Adipose tissue (tissue), 3 donors: ENCODE measurements around the gene RMRP. TPM values are rescaled to one million over a fixed set of nuclear protein-coding genes. Genes with fewer than 3 reads are reported as not detected.
"Not testable (repeated sequence)": the region's sequence is repeated elsewhere in the genome, so short reads cannot be mapped to it uniquely, and the experiment has no call there.

Experiments used
- H3K27ac ChIP-seq: one replicate; pipeline ENCODE4 v1.5.1; 2013; ENCODE audit warnings: low read depth, low read length
- WGBS, 3 donors: extraction: QIAGEN DNeasy Blood & Tissue Kit; methylation state at CpG; one replicate each; pipeline ENCODE4 v1.1.7; 2013; 5-methylcytosine and 5-hydroxymethylcytosine counted together
- polyA plus RNA-seq, 3 donors: library from polyadenylated mRNA; stranded (reverse); fragments of 200-250 nt; gene quantifications; one replicate each; pipeline ENCODE4 v1.2.3, GENCODE V29; 2013
- donor health status: healthy with polysubstance abuse.
- donor health status: Bipolar disorder and iron deficiency.
- donor health status: healthy.

RMRP gene
- polyA plus RNA-seq, 3 donors: 37.0 to 41.8 TPM; not detected in 1

- 84 to 92% (median 89%) methylated on average over 5 of the region's 5 CpGs for WGBS, 3 donors
- H3K27ac ChIP-seq: no peak overlapping the region
Observed at GRCh38 chr9:35629597-35629996, 28.2 kb downstream of the RMRP start.

- 94 to 97% (median 96%) methylated on average over 6 of the region's 6 CpGs for WGBS, 3 donors
- no peak overlapping the region for H3K27ac ChIP-seq
Observed at GRCh38 chr9:35628389-35628991, 29.3 kb downstream of the RMRP start.

GRCh38 chr9:35627575-35627974 is 30.2 kb downstream of the RMRP start:
- no peak overlapping the region for H3K27ac ChIP-seq
- WGBS, 3 donors: 88 to 96% (median 89%) methylated on average over 2 of the region's 2 CpGs

DNA sequence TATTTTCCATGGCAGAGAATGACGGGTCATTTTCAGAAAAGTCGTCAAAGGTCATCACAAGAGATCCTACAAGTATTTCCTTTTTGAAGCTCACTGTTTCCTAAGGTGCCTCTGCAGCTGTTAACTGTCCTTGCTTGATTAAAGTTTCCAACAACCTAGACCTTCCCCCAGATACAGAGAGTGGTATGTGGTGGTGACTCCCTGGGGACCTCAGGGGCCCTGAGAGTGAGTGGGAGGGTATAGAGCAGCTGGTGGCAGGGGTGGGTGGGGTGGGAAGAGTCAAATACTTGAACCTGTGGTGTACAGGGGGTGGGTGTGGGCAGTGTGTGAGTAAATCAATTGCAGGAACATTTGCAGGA is 38.0 kb downstream of the RMRP start:
- no peak overlapping the region for H3K27ac ChIP-seq
- 38 to 80% (median 49%) methylated on average over 2 of the region's 2 CpGs for WGBS, 3 donors

- no peak overlapping the region for H3K27ac ChIP-seq
- WGBS, 3 donors: 72 to 90% (median 77%) methylated on average over 17 of the region's 17 CpGs
Observed at GRCh38 chr9:35618854-35619799, 38.7 kb downstream of the RMRP start.

DNA sequence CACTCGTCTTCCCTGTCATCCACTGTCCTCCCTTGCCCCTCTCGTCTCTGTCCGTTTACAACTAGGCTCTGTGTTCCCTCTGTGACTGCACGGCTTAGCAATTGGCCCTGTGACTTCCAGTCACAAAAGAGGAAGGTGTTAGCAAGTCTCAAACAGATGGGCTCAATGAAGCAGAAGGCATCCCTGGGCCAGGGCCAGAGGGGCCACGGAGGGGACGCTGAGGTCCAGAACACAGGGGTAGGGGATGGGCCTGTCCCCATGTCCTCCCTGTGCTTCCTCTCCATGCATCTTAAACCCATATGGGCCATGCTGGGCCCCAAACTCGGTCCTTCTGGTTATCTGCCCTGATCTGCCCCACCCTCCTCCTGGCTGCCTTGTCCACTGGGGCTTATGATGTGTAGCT is 39.5 kb downstream of the RMRP start, which contains the start of gene CD72:
TSS of gene CD72 (minus strand) at position 89 of the 403 bp plus-strand sequence. CDS start 110 bp downstream, outside the sequence.
- H3K27ac ChIP-seq: no peak within 1 kb of the TSS
- WGBS, 3 donors: 62 to 78% (median 63%) methylated on average over 7 of the region's 7 CpGs

DNA sequence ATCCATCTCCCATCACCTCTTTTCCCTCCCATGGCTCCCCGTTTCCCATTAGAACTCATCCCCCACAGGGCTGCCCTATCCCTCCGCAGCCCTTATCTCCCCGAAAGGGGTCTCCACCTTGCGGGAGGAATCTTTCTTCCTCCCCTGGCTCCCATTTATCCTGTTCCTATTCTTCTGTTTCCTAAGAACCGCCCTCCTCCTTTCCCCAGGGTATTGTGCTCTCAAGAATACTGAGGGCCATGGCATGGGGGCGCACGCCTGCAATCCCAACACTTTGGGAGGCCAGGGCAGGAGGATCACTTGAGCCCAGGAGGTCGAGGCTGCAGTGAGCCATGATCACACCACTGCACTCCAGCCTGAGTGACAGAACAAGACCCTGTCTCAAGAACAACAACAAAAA is 40.3 kb downstream of the RMRP start:
- WGBS, 3 donors: 53 to 56% (median 53%) methylated on average over 8 of the region's 8 CpGs
- no peak overlapping the region for H3K27ac ChIP-seq

DNA sequence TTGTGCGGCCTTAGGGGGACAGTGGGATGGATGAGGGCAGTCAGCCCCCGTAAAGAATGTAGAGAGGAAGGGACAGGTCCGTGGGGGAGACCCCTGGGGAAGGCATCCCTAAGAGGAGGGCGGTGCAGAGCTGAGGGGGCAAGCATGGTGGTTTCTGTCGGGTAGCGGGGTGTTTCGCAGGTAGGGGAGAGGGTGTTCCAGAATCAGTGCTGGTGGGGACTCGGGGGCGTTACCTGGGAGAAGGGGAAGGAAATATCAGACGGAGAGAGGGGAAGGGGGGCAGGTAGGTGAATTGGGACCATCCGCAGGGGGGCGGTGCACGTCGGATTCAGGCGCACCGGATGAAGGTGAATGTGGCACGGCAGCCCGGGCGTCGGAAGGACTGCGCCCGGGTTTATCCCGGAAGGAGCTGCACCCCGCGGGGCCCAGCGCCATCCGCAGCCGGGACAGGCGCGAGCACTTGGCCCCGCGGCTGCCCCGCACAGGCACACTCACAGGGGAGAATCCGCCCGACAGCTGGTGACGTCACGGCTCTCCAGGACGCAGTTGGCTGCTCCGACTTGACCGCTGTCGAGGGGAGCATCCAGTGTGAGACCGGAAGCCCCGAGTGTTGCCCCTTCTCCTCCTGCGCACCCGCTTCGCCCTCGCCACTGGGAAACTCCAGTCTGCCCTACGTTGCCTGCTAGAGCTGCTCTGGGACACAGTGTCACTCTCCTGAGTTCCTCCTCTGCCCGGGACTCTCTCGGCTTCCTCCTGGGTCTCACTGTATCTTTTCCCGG is 40.9 kb downstream of the RMRP start:
- H3K27ac ChIP-seq: no peak overlapping the region
- 8 to 12% (median 9%) methylated on average over 46 to 51 of the region's 51 CpGs for WGBS, 3 donors

- 78 to 81% (median 80%) methylated on average over 17 of the region's 17 CpGs for WGBS, 3 donors
- no peak overlapping the region for H3K27ac ChIP-seq
Observed at GRCh38 chr9:35615981-35616680, 41.7 kb downstream of the RMRP start.

- 83 to 94% (median 90%) methylated on average over 2 of the region's 2 CpGs for WGBS, 3 donors
- no peak overlapping the region for H3K27ac ChIP-seq
Observed at GRCh38 chr9:35612843-35613242, 45.0 kb downstream of the RMRP start.

- not testable (repeated sequence) for H3K27ac ChIP-seq
- WGBS, 3 donors: 92 to 96% (median 94%) methylated on average over 4 of the region's 4 CpGs
Observed at GRCh38 chr9:35612066-35612465, 45.8 kb downstream of the RMRP start.

DNA sequence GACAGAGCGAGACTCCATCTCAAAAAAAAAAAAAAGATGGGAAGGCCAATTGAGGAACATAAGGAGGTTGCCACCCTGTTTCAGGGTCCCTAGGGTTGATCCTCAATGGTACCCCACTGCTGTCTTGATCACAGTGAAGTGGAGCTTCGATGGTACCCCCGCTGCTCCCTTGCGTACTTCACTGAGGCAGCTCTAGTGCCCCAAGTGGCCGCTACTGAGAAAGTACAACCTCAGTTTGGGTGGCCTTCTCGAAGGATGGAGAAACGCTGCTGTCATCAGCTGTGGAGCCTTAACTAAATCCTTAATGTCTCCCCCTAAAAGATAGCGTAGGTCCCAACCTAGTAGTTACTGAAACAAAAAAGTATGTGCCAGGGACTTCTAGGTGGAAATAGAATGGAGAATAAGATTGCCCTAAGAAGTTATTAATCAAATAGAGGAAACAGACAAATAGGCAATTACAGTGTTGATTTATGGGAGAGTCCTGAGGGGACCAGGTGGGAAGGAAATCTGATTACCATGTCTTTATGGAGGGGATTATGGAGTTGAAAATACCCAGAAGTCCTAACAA is 46.5 kb downstream of the RMRP start:
- WGBS, 3 donors: 17 to 18% (median 17%) methylated on average over 8 of the region's 8 CpGs
- H3K27ac ChIP-seq: no peak overlapping the region

- no peak overlapping the region for H3K27ac ChIP-seq
Observed at GRCh38 chr9:35609820-35610163, 48.0 kb downstream of the RMRP start.

DNA sequence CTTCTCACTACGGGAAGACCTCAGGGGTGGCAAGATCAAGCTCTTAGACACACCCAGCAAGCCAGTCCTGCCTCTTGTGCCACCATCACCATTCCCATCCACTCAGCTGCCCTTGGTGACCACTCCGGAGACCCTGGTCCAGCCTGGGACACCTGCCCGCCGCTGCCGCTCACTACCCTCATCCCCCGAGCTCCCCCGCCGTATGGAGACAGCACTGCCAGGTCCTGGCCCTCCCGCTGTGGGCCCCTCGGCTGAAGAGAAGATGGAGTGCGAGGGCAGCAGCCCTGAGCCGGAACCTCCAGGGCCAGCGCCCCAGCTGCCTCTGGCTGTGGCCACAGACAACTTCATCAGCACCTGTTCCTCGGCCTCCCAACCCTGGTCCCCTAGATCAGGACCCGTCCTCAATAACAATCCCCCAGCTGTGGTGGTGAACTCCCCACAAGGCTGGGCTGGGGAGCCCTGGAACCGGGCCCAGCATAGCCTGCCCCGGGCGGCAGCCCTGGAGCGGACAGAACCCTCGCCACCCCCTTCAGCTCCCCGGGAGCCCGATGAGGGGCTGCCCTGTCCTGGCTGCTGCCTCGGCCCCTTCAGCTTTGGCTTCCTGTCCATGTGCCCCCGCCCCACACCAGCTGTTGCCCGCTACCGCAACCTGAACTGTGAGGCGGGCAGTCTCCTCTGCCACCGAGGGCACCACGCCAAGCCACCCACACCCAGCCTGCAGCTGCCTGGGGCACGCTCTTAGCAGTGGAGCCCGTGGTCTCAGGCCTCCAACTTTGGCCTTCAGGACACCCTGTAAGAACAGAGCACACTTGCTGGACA is 48.6 kb downstream of the RMRP start:
- no peak overlapping the region for H3K27ac ChIP-seq
- 86 to 92% (median 91%) methylated on average over 25 to 31 of the region's 31 CpGs for WGBS, 3 donors

More at GRCh38 chr9:35609820-35610163, 48.0 kb downstream of the RMRP start:
- WGBS, 3 donors: 69 to 83% (median 83%) methylated on average over 13 of the region's 13 CpGs

- 85 to 89% (median 88%) methylated on average over 7 of the region's 7 CpGs for WGBS, 3 donors
- H3K27ac ChIP-seq: no peak overlapping the region
Observed at GRCh38 chr9:35608221-35608620, 49.6 kb downstream of the RMRP start.
